GM19463 (cell line): Measurements from ENCODE around the gene KCNAB1.

Experiments used
- ATAC-seq: cut with Tn5 transposase; IDR thresholded peaks from one replicate; pipeline ENCODE4 v1.9.1; 2021; ENCODE audit warnings: mild to moderate bottlenecking, moderate library complexity; ENCODE audit not compliant: unreplicated experiment

Gene KCNAB1

GRCh38 chr3:156395961-156396710 is 275.8 kb downstream of the KCNAB1 start:
- no peak for ATAC-seq

GRCh38 chr3:156396851-156397250 is 276.5 kb downstream of the KCNAB1 start:
- ATAC-seq = no peak

GRCh38 chr3:156397534-156397933 is 277.2 kb downstream of the KCNAB1 start:
- ATAC-seq = no peak

GRCh38 chr3:156400062-156400461 is 279.7 kb downstream of the KCNAB1 start:
- no peak for ATAC-seq

GRCh38 chr3:156400735-156401134 is 280.4 kb downstream of the KCNAB1 start:
- no peak for ATAC-seq

GRCh38 chr3:156404217-156404616 is 283.8 kb downstream of the KCNAB1 start:
- ATAC-seq = no peak

GRCh38 chr3:156406393-156406792 is 286.0 kb downstream of the KCNAB1 start:
- no peak for ATAC-seq

- no peak for ATAC-seq
These were observed 287.3 kb downstream of the KCNAB1 start for GRCh38 chr3:156407617-156408225.

GRCh38 chr3:156409694-156410093 is 289.3 kb downstream of the KCNAB1 start:
- ATAC-seq = no peak

GRCh38 chr3:156412600-156412999 is 292.2 kb downstream of the KCNAB1 start:
- ATAC-seq = no peak

- no peak for ATAC-seq
These were observed 293.0 kb downstream of the KCNAB1 start for GRCh38 chr3:156413293-156413892.

GRCh38 chr3:156416846-156417558 is 296.6 kb downstream of the KCNAB1 start:
- ATAC-seq = no peak

GRCh38 chr3:156417559-156418132 is 297.3 kb downstream of the KCNAB1 start:
- no peak for ATAC-seq

GRCh38 chr3:156418428-156418827 is 298.1 kb downstream of the KCNAB1 start:
- ATAC-seq = no peak

GRCh38 chr3:156421534-156421933 is 301.2 kb downstream of the KCNAB1 start:
- no peak for ATAC-seq

- no peak for ATAC-seq
These were observed 304.4 kb downstream of the KCNAB1 start for GRCh38 chr3:156424758-156425157.

GRCh38 chr3:156425651-156426050 is 305.3 kb downstream of the KCNAB1 start:
- no peak for ATAC-seq

GRCh38 chr3:156429125-156429524 is 308.7 kb downstream of the KCNAB1 start:
- ATAC-seq = no peak

- ATAC-seq = no peak
These were observed 311.2 kb downstream of the KCNAB1 start for GRCh38 chr3:156431334-156432124.

GRCh38 chr3:156432563-156432962 is 312.2 kb downstream of the KCNAB1 start:
- ATAC-seq = no peak
